Loucy (cell line): ENCODE measurements around the gene ACTR2.
"Not testable (repeated sequence)": the region's sequence is repeated elsewhere in the genome, so short reads cannot be mapped to it uniquely, and the experiment has no call there.

Source experiments
- H2AFZ ChIP-seq: fragments of 200-600 bp; sonication (generic); 2 replicates; pipeline ENCODE4 v1.6.0; 2016; ENCODE audit warnings: antibody characterized with exemption, mild to moderate bottlenecking, low read length, moderate library complexity
- H3F3A ChIP-seq: fragments of 200-600 bp; 2 replicates; pipeline ENCODE4 v1.6.0; 2016; ENCODE audit warnings: antibody characterized with exemption, low read depth, mild to moderate bottlenecking
- H3K27me3 ChIP-seq: fragments of 200-600 bp; sonication (generic); 2 replicates; pipeline ENCODE4 v1.6.1; 2014; ENCODE audit warnings: low read length, mild to moderate bottlenecking; ENCODE audit not compliant: insufficient read depth, poor library complexity, severe bottlenecking
- H3K36me3 ChIP-seq: fragments of 200-600 bp; sonication (generic); 2 replicates; pipeline ENCODE4 v1.6.1; 2016; ENCODE audit warnings: low read length; ENCODE audit not compliant: insufficient read depth
- H3K4me1 ChIP-seq: fragments of 200-600 bp; sonication (generic); 2 replicates; pipeline ENCODE4 v1.5.1; 2014; ENCODE audit warnings: low read length, mild to moderate bottlenecking; ENCODE audit not compliant: insufficient read depth, poor library complexity, severe bottlenecking
- H3K4me2 ChIP-seq: fragments of 200-600 bp; sonication (generic); 2 replicates; pipeline ENCODE4 v1.6.0; 2014; ENCODE audit warnings: antibody characterized with exemption, low read length, low read depth, mild to moderate bottlenecking; ENCODE audit not compliant: poor library complexity, severe bottlenecking
- H3K4me3 ChIP-seq: fragments of 200-600 bp; sonication (generic); 2 replicates; pipeline ENCODE4 v1.5.1; 2014; ENCODE audit warnings: low read length, mild to moderate bottlenecking, mixed read lengths; ENCODE audit not compliant: poor library complexity, severe bottlenecking
- H3K79me2 ChIP-seq: fragments of 200-600 bp; sonication (generic); 2 replicates; pipeline ENCODE4 v1.6.1; 2014; ENCODE audit warnings: low read length; ENCODE audit not compliant: insufficient read depth
- H3K9ac ChIP-seq: fragments of 200-600 bp; sonication (generic); 2 replicates; pipeline ENCODE4 v1.6.0; 2014; ENCODE audit warnings: mild to moderate bottlenecking, low read depth, low read length, moderate library complexity; ENCODE audit not compliant: poor library complexity, severe bottlenecking
- H3K9me2 ChIP-seq: fragments of 200-600 bp; sonication (generic); replicated peaks from 2 replicates; pipeline ENCODE4 v1.6.1; 2016; ENCODE audit warnings: low read depth, low read length, mixed read lengths
- H3K9me3 ChIP-seq: fragments of 200-600 bp; sonication (generic); 2 replicates; pipeline ENCODE4 v1.6.1; 2014; ENCODE audit warnings: mild to moderate bottlenecking, antibody characterized with exemption, low read length, low read depth; ENCODE audit not compliant: insufficient read depth
- H4K20me1 ChIP-seq: fragments of 200-600 bp; sonication (generic); 2 replicates; pipeline ENCODE4 v1.6.0; 2014; ENCODE audit warnings: antibody characterized with exemption, low read length, mild to moderate bottlenecking; ENCODE audit not compliant: insufficient read depth, poor library complexity, severe bottlenecking
- CTCF ChIP-seq: fragments of 200-600 bp; sonication (generic); conservative IDR thresholded peaks from 2 replicates; pipeline ENCODE4 v1.5.1; 2014; ENCODE audit warnings: mild to moderate bottlenecking, antibody characterized with exemption, low read length
- EZH2phosphoT487 ChIP-seq: fragments of 200-600 bp; IDR thresholded peaks from 2 replicates; pipeline ENCODE4 v1.6.1; 2018; ENCODE audit warnings: antibody characterized with exemption, mild to moderate bottlenecking, moderate library complexity, borderline replicate concordance

The ACTR2 gene

DNA sequence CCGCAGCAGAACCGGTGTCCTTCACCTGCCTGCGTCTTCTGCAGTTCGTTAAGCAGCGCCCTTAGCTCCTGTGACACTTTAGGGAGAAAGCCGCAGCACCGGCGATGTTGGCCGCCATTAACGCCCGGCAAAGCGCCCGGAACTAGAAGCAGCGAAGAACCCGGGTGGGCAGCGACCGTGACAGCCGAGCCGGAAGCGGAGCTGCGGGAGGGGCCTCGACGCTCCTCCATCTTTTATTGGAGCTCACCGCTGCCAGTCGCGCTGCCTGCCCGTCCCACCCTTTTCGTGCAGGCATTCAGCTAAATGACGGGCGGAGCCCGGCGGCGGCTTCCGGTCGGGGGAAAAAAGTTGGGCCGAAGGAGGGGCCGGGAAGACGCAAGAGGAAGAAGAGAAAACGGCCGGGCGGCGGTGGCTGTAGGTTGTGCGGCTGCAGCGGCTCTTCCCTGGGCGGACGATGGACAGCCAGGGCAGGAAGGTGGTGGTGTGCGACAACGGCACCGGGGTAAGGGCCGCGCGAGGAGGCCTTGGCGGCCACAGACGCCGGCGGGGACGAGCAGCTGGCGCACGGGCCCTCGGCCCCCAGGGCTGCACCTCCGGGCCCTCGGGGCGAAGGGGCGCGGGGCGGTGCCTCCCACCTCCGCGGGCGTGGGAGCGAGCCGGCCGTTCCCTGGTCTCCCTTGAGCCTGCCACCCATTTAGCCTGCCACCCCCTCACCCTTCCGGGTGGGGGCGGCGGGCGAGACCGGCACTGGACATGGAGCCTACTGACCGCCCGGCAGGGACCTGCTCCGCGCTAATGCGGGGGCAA, at the start of gene ACTR2:
TSS of gene ACTR2 (plus strand) at position 376 of the 807 bp plus-strand sequence. CDS start at position 455, 79 bp downstream.
- H3F3A ChIP-seq, result peaks cover 5% of the 10 kb centered on the region; the same call in 1 of the 2 replicates
- peak within 1 kb of the TSS; percentile 98 for H3K9ac ChIP-seq
- H3K36me3 ChIP-seq, result no peaks in the 10 kb centered on the region
- TF ChIP-seq CTCF (no peak), EZH2phosphoT487 (no peak)
- H3K4me1 ChIP-seq, result peaks cover 33% of the 10 kb centered on the region
- H3K9me2 ChIP-seq, result no peaks in the 10 kb centered on the region
- H3K4me2 ChIP-seq, result peak within 1 kb of the TSS; percentile 86
- H3K9me3 ChIP-seq, result no peaks in the 10 kb centered on the region
- H2AFZ ChIP-seq, result peak within 1 kb of the TSS; percentile 92
- H3K79me2 ChIP-seq, result peaks cover 70% of the 10 kb centered on the region
- peaks cover 4% of the 10 kb centered on the region for H3K27me3 ChIP-seq
- peaks cover 48% of the 10 kb centered on the region for H4K20me1 ChIP-seq
- H3K4me3 ChIP-seq, result peak within 1 kb of the TSS; percentile 94

DNA sequence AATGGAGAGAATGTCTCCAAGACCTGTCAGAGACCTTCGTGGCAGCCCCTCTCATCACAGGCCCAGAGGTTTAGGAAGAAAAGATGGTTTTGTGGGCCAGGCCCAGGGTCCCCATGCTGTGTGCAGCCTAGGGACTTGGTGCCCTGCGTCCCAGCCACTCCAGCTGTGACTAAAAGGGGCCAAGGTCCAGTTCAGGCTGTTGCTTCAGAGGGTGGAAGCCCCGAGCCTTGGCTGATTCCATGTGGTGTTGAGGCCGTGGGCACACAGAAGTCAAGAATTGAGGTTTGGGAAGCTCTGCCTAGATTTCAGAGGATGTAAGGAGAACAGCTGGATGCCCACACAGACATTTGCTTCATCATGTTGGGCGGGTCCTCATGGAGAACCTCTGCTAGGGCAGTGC, 45.1 kb upstream of the ACTR2 start:
- H3K79me2 ChIP-seq, result no peaks in the 10 kb centered on the region
- H3K27me3 ChIP-seq, result no peaks in the 10 kb centered on the region
- H4K20me1 ChIP-seq, result no peaks in the 10 kb centered on the region
- H3K4me3 ChIP-seq, result no peak overlapping the region
- H2AFZ ChIP-seq, result no peak overlapping the region
- no peaks in the 10 kb centered on the region for H3K9me3 ChIP-seq
- H3K36me3 ChIP-seq, result no peaks in the 10 kb centered on the region
- H3K9ac ChIP-seq, result no peak overlapping the region
- no peaks in the 10 kb centered on the region for H3K9me2 ChIP-seq
- H3K4me2 ChIP-seq, result no peak overlapping the region
- H3F3A ChIP-seq, result no peaks in the 10 kb centered on the region
- TF ChIP-seq CTCF (no peak), EZH2phosphoT487 (no peak)
- no peaks in the 10 kb centered on the region for H3K4me1 ChIP-seq

GRCh38 chr2:65183406-65183805, 44.2 kb upstream of the ACTR2 start:
- not testable (repeated sequence) for H3F3A ChIP-seq, H3K9ac ChIP-seq, H3K79me2 ChIP-seq, H2AFZ ChIP-seq, H3K9me2 ChIP-seq, H3K27me3 ChIP-seq, H3K4me3 ChIP-seq, H3K4me1 ChIP-seq, H3K4me2 ChIP-seq, H3K36me3 ChIP-seq, H4K20me1 ChIP-seq, H3K9me3 ChIP-seq

DNA sequence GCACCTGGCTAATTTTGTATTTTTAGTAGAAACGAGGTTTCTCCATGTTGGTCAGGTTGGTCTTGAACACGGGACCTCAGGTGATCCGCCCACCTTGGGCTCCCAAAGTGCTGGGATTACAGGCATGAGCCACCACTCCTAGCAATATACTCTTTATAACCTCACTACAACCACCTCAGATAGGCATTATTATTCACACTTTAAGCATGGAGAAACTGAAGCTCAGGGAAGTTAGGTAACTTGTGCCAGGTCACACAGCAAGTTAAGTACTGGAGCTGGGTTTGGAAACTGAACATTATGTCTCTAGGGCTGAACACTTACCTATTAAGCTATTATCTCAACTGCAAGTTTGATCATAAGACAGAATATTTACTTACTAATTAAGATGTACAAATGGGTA, 42.6 kb upstream of the ACTR2 start:
- no peak overlapping the region for H3K9ac ChIP-seq
- H3F3A ChIP-seq, result no peaks in the 10 kb centered on the region
- TF ChIP-seq EZH2phosphoT487 (no peak), CTCF (no peak)
- H3K9me3 ChIP-seq, result no peaks in the 10 kb centered on the region
- H3K4me1 ChIP-seq, result no peaks in the 10 kb centered on the region
- H3K79me2 ChIP-seq, result no peaks in the 10 kb centered on the region
- no peak overlapping the region for H3K4me2 ChIP-seq
- H3K27me3 ChIP-seq, result no peaks in the 10 kb centered on the region
- H4K20me1 ChIP-seq, result no peaks in the 10 kb centered on the region
- H2AFZ ChIP-seq, result no peak overlapping the region
- no peak overlapping the region for H3K4me3 ChIP-seq
- no peaks in the 10 kb centered on the region for H3K9me2 ChIP-seq
- H3K36me3 ChIP-seq, result no peaks in the 10 kb centered on the region
